CD4-positive, alpha-beta T cell treated with Interleukin-12 subunit alpha and Interleukin-12 subunit beta, for 1 hour (primary cell): ENCODE data around the gene MTA1.

Experiments
- DNase-seq: peaks from one replicate; pipeline ENCODE4 v3.0.0-alpha.2; 2020

The MTA1 gene

GRCh38 chr14:105425823-105426247 lies 6.2 kb downstream of the MTA1 start:
- no peak for DNase-seq

GRCh38 chr14:105426416-105427130 lies 6.9 kb downstream of the MTA1 start:
- DNase-seq, result no peak

GRCh38 chr14:105427412-105427811 lies 7.8 kb downstream of the MTA1 start:
- DNase-seq, result no peak

- DNase-seq, result no peak
Measured at GRCh38 chr14:105427936-105428485, 8.4 kb downstream of the MTA1 start.

GRCh38 chr14:105430042-105430441 lies 10.4 kb downstream of the MTA1 start:
- DNase-seq, result no peak

- no peak for DNase-seq
Measured at GRCh38 chr14:105430565-105430964, 10.9 kb downstream of the MTA1 start.

GRCh38 chr14:105431256-105431655 lies 11.6 kb downstream of the MTA1 start:
- DNase-seq, result no peak

GRCh38 chr14:105432657-105433056 lies 13.0 kb downstream of the MTA1 start:
- no peak for DNase-seq

GRCh38 chr14:105433161-105433605 lies 13.6 kb downstream of the MTA1 start:
- DNase-seq, result no peak

- DNase-seq, result no peak
Measured at GRCh38 chr14:105436402-105436801, 16.8 kb downstream of the MTA1 start.

- DNase-seq, result no peak
Measured at GRCh38 chr14:105436891-105437722, 17.5 kb downstream of the MTA1 start.

- no peak for DNase-seq
Measured at GRCh38 chr14:105437723-105438500, 18.3 kb downstream of the MTA1 start.

- DNase-seq, result no peak
Measured at GRCh38 chr14:105439179-105439578, 19.6 kb downstream of the MTA1 start.

- no peak for DNase-seq
Measured at GRCh38 chr14:105439710-105440553, 20.3 kb downstream of the MTA1 start.

- no peak for DNase-seq
Measured at GRCh38 chr14:105440554-105440900, 20.9 kb downstream of the MTA1 start.

- DNase-seq, result no peak
Measured at GRCh38 chr14:105440992-105441391, 21.4 kb downstream of the MTA1 start.

- DNase-seq, result no peak
Measured at GRCh38 chr14:105442125-105442524, 22.5 kb downstream of the MTA1 start.

GRCh38 chr14:105442834-105443233 lies 23.2 kb downstream of the MTA1 start:
- DNase-seq, result no peak

- DNase-seq, result no peak
Measured at GRCh38 chr14:105444859-105445258, 25.2 kb downstream of the MTA1 start.

GRCh38 chr14:105445290-105445689 lies 25.7 kb downstream of the MTA1 start:
- DNase-seq, result no peak

GRCh38 chr14:105445901-105446845 lies 26.5 kb downstream of the MTA1 start:
- DNase-seq, result no peak
